HFFc6 (cell line): ENCODE data around the gene UROD. TPM values are rescaled to one million over a fixed set of nuclear protein-coding genes. Genes with fewer than 3 reads are reported as not detected.

Source experiments
- DNase-seq: peaks from one replicate; pipeline ENCODE4 v3.0.0-alpha.2; 2018
- H3K27ac Mint-ChIP-seq: 2 replicates; pipeline ENCODE4 v1.8.0; 2020; ENCODE audit warnings: mild to moderate bottlenecking, mixed read lengths
- H3K27me3 Mint-ChIP-seq: 2 replicates; pipeline ENCODE4 v1.8.0; 2021; ENCODE audit warnings: mild to moderate bottlenecking, moderate library complexity, mixed read lengths; ENCODE audit not compliant: insufficient read depth
- H3K36me3 Mint-ChIP-seq: 2 replicates; pipeline ENCODE4 v1.8.0; 2021; ENCODE audit warnings: low read depth, mixed read lengths
- H3K4me1 Mint-ChIP-seq: 2 replicates; pipeline ENCODE4 v1.8.0; 2020; ENCODE audit warnings: low read depth, mixed read lengths
- H3K4me3 Mint-ChIP-seq: 2 replicates; pipeline ENCODE4 v1.8.0; 2020; ENCODE audit warnings: mild to moderate bottlenecking, moderate library complexity, mixed read lengths
- H3K9me3 Mint-ChIP-seq: 2 replicates; pipeline ENCODE4 v1.8.0; 2020; ENCODE audit warnings: mild to moderate bottlenecking, mixed read lengths
- total RNA-seq, 6 experiments: library from RNA; stranded (reverse); fragmentation: NEBNext Ultra II Directional; extraction: Animal tissue kit (Norgen Biotek cat#: 25700); gene quantifications; 2 replicates in 1 of 6; 3 replicates in 5 of 6; pipeline ENCODE4 v1.2.3, GENCODE V29; 2021
- TF ChIP-seq, protein P1 (sequence below): fragments of 200-600 bp; sonication (generic); IDR thresholded peaks from 2 replicates; pipeline ENCODE4 v1.5.0; 2021; ENCODE audit warnings: antibody characterized with exemption, mild to moderate bottlenecking

UROD gene
- total RNA-seq, 6 experiments from 2014 or later = 121 to 137 (median 128) TPM

DNA sequence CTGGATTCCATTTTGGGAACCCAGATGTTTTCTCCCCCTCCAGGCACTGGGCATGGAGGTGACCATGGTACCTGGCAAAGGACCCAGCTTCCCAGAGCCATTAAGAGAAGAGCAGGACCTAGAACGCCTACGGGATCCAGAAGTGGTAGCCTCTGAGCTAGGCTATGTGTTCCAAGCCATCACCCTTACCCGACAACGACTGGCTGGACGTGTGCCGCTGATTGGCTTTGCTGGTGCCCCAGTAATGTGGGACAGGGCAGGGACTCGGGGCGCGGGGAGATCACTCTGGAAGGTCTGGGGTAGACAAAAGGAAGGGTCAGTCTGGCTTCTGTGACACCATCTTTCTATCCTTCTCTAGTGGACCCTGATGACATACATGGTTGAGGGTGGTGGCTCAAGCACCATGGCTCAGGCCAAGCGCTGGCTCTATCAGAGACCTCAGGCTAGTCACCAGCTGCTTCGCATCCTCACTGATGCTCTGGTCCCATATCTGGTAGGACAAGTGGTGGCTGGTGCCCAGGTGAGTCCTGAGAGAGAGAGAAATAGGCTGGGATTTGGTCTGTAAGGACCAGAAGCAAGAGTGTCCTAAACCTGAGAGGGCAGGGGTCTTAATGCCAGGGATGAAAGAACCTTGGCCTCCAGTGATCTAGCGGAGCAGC lies 1.6 kb downstream of the UROD start:
- H3K4me3 Mint-ChIP-seq = peak overlapping the region; percentile 91
- H3K27ac Mint-ChIP-seq = peak overlapping the region; percentile 85; the same call in 1 of the 2 replicates
- no peaks in the 10 kb centered on the region for H3K9me3 Mint-ChIP-seq
- peaks cover 48% of the 10 kb centered on the region for H3K4me1 Mint-ChIP-seq
- TF ChIP-seq, protein P1, sequence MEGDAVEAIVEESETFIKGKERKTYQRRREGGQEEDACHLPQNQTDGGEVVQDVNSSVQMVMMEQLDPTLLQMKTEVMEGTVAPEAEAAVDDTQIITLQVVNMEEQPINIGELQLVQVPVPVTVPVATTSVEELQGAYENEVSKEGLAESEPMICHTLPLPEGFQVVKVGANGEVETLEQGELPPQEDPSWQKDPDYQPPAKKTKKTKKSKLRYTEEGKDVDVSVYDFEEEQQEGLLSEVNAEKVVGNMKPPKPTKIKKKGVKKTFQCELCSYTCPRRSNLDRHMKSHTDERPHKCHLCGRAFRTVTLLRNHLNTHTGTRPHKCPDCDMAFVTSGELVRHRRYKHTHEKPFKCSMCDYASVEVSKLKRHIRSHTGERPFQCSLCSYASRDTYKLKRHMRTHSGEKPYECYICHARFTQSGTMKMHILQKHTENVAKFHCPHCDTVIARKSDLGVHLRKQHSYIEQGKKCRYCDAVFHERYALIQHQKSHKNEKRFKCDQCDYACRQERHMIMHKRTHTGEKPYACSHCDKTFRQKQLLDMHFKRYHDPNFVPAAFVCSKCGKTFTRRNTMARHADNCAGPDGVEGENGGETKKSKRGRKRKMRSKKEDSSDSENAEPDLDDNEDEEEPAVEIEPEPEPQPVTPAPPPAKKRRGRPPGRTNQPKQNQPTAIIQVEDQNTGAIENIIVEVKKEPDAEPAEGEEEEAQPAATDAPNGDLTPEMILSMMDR = no peak
- no peak for DNase-seq
- H3K27me3 Mint-ChIP-seq = no peaks in the 10 kb centered on the region
- peaks cover 16% of the 10 kb centered on the region for H3K36me3 Mint-ChIP-seq

DNA sequence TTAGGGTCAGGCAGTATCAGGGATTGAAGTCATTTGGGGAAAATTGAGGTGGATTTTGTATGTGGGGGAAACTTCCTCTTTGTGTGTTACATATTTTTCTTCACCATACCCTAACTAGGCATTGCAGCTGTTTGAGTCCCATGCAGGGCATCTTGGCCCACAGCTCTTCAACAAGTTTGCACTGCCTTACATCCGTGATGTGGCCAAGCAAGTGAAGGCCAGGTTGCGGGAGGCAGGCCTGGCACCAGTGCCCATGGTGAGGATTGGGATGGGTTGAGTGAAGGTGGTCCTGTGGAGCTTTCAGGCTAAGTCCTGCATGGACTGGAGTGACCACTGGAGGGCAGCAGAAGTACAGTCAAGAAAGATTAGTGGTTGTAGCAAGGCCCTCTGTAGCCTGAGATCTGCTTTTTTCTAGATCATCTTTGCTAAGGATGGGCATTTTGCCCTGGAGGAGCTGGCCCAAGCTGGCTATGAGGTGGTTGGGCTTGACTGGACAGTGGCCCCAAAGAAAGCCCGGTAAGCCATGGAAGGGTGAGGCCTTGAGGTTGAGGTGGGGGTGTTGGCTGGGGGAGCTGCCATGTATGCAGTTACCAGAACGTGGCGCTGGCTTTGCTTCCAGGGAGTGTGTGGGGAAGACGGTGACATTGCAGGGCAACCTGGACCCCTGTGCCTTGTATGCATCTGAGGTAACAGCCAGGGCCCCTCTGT lies 2.4 kb downstream of the UROD start:
- peaks cover 45% of the 10 kb centered on the region for H3K4me1 Mint-ChIP-seq
- H3K4me3 Mint-ChIP-seq = peak overlapping the region; percentile 91
- H3K27ac Mint-ChIP-seq = peak overlapping the region; percentile 46; the same call in 1 of the 2 replicates
- no peaks in the 10 kb centered on the region for H3K27me3 Mint-ChIP-seq
- DNase-seq = peak; percentile 84
- H3K9me3 Mint-ChIP-seq = no peaks in the 10 kb centered on the region
- peaks cover 11% of the 10 kb centered on the region for H3K36me3 Mint-ChIP-seq
- TF ChIP-seq, protein P1 = peak; percentile 94

DNA sequence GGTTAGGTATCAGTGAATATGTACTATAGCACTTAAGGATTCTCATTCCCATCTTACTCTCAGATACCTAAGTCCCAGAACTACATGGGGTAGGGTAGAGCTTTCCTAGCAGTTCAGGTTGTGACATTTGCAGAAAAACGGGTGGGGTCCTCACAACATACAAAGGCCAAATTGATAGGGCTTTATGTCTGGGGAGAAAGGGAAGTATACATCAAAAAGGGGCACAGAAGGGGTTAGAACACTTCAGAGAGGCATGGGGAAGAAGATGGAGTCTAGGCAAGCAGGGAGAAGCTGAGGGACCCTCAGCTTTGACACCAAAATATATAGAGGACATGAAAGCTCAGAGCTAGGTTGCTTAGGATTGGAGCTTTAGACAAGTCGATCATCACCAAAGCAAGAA lies 3.6 kb downstream of the UROD start:
- Mint-ChIP-seq H3K4me3 (no peak overlapping the region), H3K27me3 (no peaks in the 10 kb centered on the region), H3K4me1 (peaks cover 34% of the 10 kb centered on the region), H3K9me3 (no peaks in the 10 kb centered on the region), H3K36me3 (peaks cover 11% of the 10 kb centered on the region; the same call in 1 of the 2 replicates), H3K27ac (no peak overlapping the region)
- TF ChIP-seq, protein P1 = no peak
- DNase-seq = no peak

DNA sequence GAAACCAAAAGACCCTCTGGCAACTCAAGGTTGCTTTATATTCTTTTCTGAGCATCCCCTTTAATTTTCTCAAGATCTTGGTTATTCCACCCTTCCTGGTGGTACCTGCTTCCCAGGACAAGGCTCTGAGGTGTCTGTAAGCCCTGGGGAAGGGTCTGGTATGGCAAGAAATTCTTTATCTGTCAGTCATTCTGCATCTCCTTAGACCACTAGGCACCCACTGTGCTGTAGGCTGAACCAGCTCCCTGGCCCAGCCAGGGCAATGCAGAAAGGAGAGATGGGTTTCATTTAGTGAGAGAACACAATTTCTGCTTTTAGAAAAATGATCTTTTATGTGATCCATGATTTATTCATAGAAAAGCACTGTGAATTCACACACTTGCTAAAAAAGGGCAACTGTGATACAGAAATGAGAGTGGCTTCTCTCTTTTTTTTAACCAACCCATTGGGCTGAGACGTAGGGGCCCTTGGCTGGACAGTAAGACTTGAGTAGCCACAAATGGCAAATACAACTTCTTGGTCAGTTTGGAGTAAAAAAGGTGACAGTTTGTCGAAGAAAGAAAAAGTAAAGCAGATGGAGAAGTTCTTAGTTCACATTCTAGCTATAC lies 4.1 kb downstream of the UROD start:
- Mint-ChIP-seq H3K27ac (no peak overlapping the region), H3K9me3 (no peaks in the 10 kb centered on the region), H3K27me3 (no peaks in the 10 kb centered on the region; the same call in 1 of the 2 replicates), H3K36me3 (peaks cover 11% of the 10 kb centered on the region; the same call in 1 of the 2 replicates), H3K4me3 (no peak overlapping the region), H3K4me1 (peaks cover 33% of the 10 kb centered on the region)
- no peak for DNase-seq
- TF ChIP-seq, protein P1 = no peak

DNA sequence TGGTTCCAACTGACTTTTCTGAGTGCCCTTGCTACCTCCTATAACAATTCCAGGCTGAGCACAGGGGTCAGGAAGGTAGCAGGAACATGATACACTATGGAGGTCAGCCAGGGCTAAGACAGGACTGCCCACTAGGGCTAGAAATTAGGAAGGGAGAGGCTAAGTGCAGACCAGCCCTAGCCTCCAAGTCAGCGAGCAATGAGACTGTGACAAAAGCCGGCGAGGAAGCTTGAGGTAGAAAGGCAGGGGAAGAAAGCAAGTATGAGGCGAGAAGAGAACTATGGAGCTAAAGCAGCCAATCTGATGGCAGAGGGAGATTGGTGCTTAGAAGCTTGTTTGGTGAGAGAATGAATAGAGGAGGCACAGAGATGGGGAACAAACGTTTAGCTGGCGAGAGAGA lies 4.7 kb downstream of the UROD start:
- Mint-ChIP-seq H3K27ac (no peak overlapping the region), H3K4me3 (no peak overlapping the region), H3K9me3 (no peaks in the 10 kb centered on the region), H3K36me3 (peaks cover 11% of the 10 kb centered on the region; the same call in 1 of the 2 replicates), H3K4me1 (peaks cover 27% of the 10 kb centered on the region), H3K27me3 (no peaks in the 10 kb centered on the region; the same call in 1 of the 2 replicates)
- TF ChIP-seq, protein P1 = no peak
- DNase-seq = no peak
